Fibroblast of skin of right quadriceps (primary cell): ENCODE results near the gene RASSF5.
"Not testable (repeated sequence)": the region's sequence is repeated elsewhere in the genome, so short reads cannot be mapped to it uniquely, and the experiment has no call there.

Experiments used
- DNase-seq: peaks from one replicate; pipeline ENCODE4 v3.0.0-alpha.2; 2013

RASSF5 gene

GRCh38 chr1:206591226-206591625, 83.9 kb downstream of the RASSF5 start:
- peak; percentile 49 for DNase-seq

DNA sequence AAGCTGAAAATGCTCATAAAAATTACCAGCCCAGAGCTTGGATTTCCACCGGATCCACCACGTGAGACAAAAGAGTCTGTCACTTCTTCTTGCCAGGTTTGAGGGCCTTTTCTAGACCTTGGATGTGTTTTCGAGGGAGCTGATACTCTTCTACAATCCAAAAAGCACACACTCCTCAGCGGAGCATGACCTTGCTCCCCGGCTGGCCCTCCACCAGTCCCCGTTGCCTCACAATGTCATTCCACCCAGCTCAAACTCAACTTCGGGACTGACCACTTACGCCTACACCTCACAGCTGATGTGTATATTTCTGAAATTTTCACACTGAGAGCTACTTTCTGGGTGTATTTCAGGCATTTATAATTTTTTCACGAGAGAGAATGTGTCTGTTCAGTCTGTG, 84.4 kb downstream of the RASSF5 start:
- no peak for DNase-seq

GRCh38 chr1:206593351-206593925, 86.1 kb downstream of the RASSF5 start:
- DNase-seq = no peak

DNA sequence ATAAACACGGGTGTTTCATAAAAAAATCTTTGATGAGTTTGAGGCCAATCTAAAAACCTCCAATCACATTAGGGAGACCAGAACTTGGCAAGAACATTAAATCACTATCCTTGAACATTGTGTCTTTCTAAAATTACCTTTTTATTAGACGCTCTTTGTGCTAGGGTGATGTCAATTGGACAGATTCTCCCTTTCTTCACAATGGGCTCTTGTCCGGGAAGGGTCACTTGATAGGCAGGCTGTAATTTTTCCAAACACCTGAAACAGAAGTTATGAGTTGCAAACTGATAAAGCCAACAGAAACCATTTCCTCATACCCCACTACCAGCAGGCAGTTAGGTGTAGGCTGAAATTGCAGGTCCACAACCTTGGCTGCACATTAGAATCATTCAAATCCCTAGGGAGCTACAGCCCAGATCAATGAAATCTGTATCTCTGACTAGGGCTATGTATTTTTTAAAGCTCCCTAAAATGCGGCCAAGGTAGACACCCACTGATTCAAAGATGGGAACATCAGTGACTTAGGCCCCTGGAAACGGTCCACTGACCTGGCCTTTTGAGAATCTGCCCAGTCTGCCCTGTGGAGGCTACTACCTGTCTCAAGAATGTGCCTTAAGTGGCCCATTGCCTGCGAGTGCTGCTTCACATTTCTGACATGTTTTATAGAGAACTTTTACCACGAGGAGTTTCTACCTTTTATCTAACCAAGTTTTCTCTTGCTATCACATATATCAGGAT, 88.4 kb downstream of the RASSF5 start:
- no peak for DNase-seq

- no peak for DNase-seq
Observed at GRCh38 chr1:206596319-206596666, 89.0 kb downstream of the RASSF5 start.

- DNase-seq = no peak
Observed at GRCh38 chr1:206600527-206600926, 93.2 kb downstream of the RASSF5 start.

DNA sequence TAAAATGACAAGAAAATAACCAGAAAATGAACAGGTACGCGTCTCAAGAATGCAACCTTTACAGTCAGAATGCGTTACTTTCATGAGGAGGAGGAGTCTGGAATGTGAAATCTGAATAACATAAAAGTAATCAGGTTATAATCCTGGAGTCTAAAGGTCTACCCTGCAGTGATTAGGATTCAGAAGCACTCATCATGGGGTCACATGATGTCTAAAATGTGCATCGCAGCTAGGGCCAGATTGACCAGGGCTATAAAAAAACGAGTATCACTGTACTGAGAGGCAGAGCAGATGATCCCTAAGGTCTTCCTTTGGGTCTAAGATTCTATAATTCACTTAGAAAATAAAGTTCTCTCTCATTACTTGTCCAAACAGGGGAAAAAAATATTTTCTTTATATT, 97.5 kb downstream of the RASSF5 start:
- no peak for DNase-seq

- DNase-seq = peak; percentile 15
Observed at GRCh38 chr1:206606867-206607266, 99.5 kb downstream of the RASSF5 start.

- DNase-seq = peak; percentile 18
Observed at GRCh38 chr1:206608108-206608698, 100.9 kb downstream of the RASSF5 start.

- DNase-seq = no peak
Observed at GRCh38 chr1:206609229-206609991, 102.1 kb downstream of the RASSF5 start.

GRCh38 chr1:206612129-206612876, 105.0 kb downstream of the RASSF5 start, which contains the start of gene EIF2D:
Gene EIF2D (minus strand): TSS chr1:206612465. CDS start chr1:206612342, 123 bp downstream.
- peak; percentile 93 for DNase-seq

- DNase-seq = not testable (repeated sequence)
Observed at GRCh38 chr1:206626396-206626795, 119.1 kb downstream of the RASSF5 start.

DNA sequence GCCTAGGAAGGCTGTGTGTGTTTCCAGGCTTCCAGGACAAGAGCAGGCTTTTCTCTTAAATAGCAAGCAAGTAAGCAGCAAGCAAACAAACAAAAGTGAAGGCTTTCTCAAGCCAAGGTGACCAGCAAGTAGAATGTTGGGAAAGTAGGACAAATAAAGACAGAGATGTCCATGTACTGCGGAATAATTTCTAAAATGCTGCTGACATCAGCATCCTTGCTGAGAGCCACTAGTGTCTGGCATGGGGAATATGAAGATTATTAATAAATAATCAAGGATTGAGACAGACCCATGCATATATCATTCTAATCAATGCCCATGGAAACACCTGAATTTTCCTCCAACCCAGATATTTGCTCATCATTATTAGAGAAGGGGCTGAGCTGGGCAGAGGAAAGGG, 121.6 kb downstream of the RASSF5 start:
- no peak for DNase-seq

DNA sequence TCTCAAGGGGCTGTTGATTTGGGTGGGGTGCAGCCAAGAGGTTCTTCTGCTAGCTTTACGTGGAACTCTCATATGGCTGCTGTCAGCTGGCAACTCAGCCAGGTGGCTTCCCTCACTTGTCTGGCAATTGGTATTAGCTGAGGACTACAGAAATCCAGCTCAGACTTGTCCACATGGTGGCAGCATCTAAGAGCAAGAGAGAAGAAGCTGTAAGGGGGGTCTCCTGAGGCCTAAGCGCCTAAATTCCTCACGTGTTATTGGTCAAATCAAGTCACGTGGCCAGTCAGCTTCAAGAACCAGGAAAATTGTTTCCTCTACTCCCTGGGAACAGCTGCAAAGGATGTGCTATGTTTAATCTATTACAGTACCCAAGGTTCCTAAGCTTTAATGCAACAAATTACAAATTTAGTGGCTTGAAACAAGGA, 123.8 kb downstream of the RASSF5 start:
- peak; percentile 87 for DNase-seq

GRCh38 chr1:206633708-206634121, 126.4 kb downstream of the RASSF5 start:
- DNase-seq = peak; percentile 80

GRCh38 chr1:206634365-206635079, 127.2 kb downstream of the RASSF5 start:
- DNase-seq = peak; percentile 90

DNA sequence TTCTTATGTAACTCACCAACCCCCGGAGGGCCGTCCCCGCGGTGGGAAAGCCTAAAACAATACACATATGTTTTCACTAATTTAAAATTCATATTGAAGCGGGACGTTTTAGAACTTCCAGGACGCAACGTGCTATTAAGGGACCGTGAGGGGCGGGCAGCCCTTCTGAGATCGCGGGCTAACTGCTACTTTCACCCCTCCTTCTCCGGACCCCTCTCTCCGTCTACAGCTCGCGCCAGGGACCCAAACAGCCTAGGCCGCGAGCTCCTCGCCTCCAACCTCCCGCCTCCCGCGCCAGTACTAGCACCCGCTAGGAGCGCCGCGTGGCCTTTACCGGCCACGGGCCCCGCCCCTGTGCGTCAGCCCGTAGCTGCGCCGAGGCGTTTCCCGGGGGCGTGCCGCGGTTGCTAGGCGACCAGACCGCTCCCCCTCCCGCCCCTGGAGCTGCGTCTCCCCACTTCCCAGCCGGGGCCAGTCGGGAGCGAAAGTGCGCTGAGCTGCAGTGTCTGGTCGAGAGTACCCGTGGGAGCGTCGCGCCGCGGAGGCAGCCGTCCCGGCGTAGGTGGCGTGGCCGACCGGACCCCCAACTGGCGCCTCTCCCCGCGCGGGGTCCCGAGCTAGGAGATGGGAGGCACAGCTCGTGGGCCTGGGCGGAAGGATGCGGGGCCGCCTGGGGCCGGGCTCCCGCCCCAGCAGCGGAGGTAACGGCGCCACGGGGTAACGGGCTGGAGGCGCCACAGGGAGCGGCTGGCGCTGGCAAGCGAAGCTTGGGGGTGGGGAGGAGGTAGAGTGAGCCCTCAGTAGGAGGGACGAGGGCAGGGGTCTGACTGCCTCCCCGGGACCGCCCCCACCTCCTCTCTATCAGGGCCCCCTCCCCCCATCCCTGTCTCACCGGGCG, 128.0 kb downstream of the RASSF5 start, which contains the start of gene DYRK3:
DYRK3 (plus strand) TSS at position 457 of the 898 bp plus-strand sequence; CDS start at position 625, 168 bp downstream.
- peak; percentile 93 for DNase-seq

DNA sequence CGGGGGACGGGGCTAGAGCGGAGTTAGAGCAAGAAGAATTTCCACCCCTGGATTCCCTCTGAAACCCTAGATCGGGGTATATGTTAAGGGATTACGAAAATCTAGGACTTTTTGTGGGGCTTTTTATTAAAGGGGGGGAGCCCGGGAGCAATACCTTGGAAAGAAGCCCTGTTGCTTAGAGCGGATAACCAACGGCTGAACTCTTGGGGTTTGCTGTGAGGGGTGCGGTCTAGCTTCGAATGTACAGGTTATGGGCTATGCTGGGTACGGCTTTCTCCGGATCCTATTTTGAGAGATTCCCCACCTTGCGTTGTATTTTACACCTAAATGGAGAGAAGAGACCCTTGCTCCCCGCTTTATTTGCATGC, 128.6 kb downstream of the RASSF5 start:
- no peak for DNase-seq

DNA sequence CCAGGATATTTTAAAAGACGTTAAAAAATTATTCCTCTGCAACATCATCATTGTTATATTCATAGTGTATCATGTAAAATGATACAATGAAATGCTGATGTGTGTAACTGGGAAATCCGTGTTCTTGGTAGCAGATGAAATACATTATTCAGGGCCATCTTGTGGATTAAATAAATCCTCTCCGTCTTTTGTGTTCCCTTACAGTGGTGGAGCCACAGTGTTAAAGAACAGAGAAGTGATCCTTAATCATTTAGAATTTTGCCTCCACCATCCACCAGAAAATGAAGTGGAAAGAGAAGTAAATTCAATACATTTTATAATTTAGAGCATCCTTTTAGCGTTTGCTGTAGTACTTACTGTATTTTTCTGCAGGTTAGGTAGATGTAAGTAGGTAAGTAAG, 129.3 kb downstream of the RASSF5 start:
- DNase-seq = no peak

DNA sequence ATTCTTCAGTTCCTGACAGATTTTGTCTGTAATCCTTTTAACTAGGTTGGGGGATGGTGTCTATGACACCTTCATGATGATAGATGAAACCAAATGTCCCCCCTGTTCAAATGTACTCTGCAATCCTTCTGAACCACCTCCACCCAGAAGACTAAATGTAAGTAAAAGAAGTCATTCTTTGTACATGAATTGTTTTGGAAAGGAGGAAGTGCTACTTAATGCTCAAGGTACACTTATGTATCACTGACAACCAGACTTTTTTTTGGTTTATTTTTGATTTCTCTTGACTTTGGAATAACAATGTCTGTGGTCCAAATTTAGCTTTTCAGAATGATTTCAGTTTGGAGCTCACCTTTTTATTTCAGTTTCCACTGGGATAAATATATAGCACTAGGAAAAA, 130.3 kb downstream of the RASSF5 start:
- no peak for DNase-seq
